Tibial nerve (tissue), 3 donors: ENCODE data around the gene PRKG1.

Source experiments
- POLR2A ChIP-seq, 2 donors: fragments of 450-650 bp; IDR thresholded peaks; one replicate each; pipeline ENCODE4 v1.6.1; 2017; ENCODE audit warnings: antibody characterized with exemption in 2 of 2, mild to moderate bottlenecking in 2 of 2, moderate library complexity in 2 of 2
- TF ChIP-seq, protein P1 (sequence below), 5 experiments: fragments of 200-600 bp in 3 of 5; fragments of 450-650 bp in 2 of 5; sonication (generic) in 3 of 5; IDR thresholded peaks; one replicate each; pipeline ENCODE4 v1.5.1; 2016 to 2019; ENCODE audit warnings: antibody characterized with exemption in 5 of 5, mild to moderate bottlenecking in 3 of 5, moderate library complexity in 2 of 5

DNA sequence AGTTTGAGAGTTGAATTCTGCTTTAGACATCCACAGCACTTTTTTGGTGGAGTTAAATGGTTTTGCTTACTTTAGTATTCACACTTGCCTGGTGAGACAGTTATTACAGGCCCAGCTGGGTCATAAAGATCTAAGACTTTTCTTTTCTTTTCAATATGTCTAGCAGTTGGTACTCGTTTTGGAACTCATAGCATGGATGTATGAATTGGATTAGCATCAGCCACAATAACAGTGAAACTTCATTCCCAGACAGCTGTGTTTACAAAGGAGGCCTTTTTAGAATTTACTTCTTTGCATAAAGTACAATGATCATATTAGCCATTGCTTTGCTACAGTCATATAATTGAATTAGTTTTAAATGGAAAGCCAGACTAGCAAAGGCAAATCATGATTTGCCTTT, 1071.3 kb downstream of the PRKG1 start:
- TF ChIP-seq, protein P1, sequence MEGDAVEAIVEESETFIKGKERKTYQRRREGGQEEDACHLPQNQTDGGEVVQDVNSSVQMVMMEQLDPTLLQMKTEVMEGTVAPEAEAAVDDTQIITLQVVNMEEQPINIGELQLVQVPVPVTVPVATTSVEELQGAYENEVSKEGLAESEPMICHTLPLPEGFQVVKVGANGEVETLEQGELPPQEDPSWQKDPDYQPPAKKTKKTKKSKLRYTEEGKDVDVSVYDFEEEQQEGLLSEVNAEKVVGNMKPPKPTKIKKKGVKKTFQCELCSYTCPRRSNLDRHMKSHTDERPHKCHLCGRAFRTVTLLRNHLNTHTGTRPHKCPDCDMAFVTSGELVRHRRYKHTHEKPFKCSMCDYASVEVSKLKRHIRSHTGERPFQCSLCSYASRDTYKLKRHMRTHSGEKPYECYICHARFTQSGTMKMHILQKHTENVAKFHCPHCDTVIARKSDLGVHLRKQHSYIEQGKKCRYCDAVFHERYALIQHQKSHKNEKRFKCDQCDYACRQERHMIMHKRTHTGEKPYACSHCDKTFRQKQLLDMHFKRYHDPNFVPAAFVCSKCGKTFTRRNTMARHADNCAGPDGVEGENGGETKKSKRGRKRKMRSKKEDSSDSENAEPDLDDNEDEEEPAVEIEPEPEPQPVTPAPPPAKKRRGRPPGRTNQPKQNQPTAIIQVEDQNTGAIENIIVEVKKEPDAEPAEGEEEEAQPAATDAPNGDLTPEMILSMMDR (IDR thresholded peaks at IDR 0.05) = no peak
- TF ChIP-seq POLR2A (IDR thresholded peaks at IDR 0.05) = no peak
